ENCODE results near the gene TAS2R41.

DNA sequence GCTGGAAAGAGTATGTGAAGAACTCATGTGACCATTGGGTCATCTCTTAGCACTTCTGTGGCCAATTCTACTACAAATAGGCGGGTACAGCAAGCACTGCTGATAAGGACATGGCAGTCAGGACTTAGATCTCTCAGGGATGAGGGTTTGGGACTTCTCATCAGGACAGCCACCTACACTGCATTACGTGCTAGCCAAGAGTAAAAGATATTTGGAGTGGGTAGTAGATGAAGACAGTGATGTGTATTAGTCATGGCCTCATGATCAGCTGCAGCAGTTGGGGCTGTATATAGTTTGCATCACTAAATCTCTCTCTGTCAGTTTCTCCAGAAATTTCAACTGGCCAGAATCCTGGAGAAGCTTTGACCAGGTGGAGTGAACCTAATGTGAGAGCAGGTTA, 25.2 kb upstream of the TAS2R41 start:
- TF ChIP-seq POLR2A (IDR thresholded peaks at IDR 0.05) (no peak), CTCF (IDR thresholded peaks at IDR 0.05) (no peak), EP300 (IDR thresholded peaks at IDR 0.05) (no peak)
